HG03045 (cell line): ENCODE results near the gene UBL3.

ENCODE experiments used
- ATAC-seq: cut with Tn5 transposase; IDR thresholded peaks from one replicate; pipeline ENCODE4 v1.9.1; 2021; ENCODE audit warnings: mild to moderate bottlenecking, moderate library complexity; ENCODE audit not compliant: unreplicated experiment

UBL3 gene

DNA sequence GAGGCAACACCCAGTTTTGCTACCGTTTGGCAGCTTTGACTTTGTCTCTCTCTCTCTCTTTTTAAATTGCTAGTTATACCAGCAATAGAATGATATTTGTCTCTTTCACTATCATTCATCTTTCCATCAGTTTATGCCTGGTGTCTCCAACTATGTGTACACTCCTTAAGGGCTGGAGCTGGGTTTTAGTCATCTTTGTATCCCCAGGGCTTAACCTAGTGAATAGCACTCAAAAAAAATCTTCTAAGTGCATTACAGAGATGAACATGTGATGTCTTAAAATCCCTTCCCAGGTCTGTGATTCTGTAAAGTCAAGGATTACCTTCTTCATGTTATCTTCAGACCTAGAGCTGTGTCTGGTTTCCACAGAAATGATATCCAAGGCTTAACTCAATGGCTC is 7.8 kb upstream of the UBL3 start:
- ATAC-seq: no peak

GRCh38 chr13:29857085-29857484 is 6.7 kb upstream of the UBL3 start:
- no peak for ATAC-seq

GRCh38 chr13:29856426-29856825 is 6.0 kb upstream of the UBL3 start:
- no peak for ATAC-seq

- ATAC-seq: no peak
Measured at GRCh38 chr13:29855784-29856183, 5.4 kb upstream of the UBL3 start.

DNA sequence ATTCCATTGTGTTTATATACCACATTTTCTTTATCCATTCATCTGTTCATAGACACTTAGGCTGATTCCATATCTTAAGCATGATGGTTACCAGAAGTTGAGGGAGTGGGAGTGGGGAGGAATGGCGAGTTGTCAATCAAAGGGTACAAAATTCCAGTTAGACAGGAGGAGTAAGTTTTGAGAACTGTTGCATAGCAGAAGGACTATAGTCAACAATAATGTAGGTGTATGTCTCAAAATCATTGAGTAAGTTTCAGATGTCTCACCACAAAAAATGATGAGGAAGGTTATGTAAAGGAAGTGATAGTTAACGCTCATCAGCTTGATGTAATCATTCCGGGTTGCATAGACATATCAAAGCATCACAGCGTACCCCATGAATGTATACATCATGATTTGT is 4.6 kb upstream of the UBL3 start:
- no peak for ATAC-seq

DNA sequence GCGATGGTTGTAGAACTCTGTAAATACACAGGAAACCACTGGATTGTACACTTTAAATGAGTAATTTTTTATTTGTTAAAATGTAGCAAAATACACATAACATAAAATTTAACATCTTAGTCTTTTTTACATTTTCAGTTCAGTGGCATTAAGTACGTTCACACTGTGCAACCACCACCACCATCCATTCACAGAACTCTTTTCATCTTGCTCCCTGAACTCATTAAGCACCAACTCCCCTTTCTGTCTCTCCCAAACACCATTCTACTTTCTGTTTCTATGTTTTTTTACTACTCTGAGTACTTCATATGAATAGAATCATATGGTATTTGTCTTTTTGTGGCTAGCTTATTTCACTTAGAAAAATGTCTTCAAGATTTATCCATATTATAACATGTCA is 2.7 kb upstream of the UBL3 start:
- ATAC-seq: no peak

- no peak for ATAC-seq
Measured at GRCh38 chr13:29852472-29853054, 2.1 kb upstream of the UBL3 start.

- peak; percentile 34 for ATAC-seq
Measured at GRCh38 chr13:29849731-29850212, 645 bp downstream of the UBL3 start.

- no peak for ATAC-seq
Measured at GRCh38 chr13:29849071-29849631, 1.3 kb downstream of the UBL3 start.

DNA sequence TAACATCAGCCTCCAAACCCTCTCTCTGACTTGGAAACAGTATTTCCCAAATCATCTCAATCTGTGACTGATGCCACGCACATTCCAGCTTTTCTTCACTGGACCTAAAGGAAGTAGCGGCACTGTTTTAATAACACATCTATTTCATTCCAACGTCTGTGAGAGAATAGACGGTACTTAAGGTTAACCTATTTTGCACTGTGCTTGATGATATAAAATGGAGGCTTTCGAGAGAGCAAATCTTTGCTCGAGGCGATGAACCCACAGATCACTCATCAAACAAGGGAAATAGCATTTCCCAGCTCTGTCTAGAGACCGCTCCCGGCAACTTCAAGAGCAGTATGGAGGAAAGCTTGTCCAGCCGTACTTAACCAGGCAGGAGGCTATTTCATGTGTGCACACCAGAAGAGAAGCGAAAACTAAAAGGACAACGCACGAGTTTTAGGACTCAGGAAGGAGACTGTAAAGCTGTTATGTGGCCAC is 2.9 kb downstream of the UBL3 start:
- ATAC-seq: no peak

GRCh38 chr13:29846475-29847256 is 3.8 kb downstream of the UBL3 start:
- ATAC-seq: no peak

- no peak for ATAC-seq
Measured at GRCh38 chr13:29845440-29846056, 4.9 kb downstream of the UBL3 start.

- no peak for ATAC-seq
Measured at GRCh38 chr13:29844441-29844840, 6.0 kb downstream of the UBL3 start.

DNA sequence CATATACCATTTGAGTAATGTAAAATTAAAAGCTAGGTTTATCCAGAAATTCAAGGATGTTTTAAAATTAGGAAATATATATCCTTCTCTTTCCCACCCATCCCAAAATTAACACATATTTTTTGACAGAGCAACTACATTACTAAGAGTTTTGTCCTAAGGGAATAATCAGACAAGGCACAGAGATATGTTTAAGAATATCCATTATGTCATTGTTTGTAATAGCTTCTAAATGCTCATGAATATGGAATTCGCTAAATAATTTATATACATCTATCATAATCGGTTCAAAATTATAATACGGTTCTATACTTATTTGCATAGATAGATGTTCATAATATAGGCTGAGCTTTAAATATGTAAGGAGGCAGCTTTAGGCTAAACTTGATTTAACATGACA is 9.8 kb downstream of the UBL3 start:
- ATAC-seq: no peak

- no peak for ATAC-seq
Measured at GRCh38 chr13:29835280-29836061, 14.9 kb downstream of the UBL3 start.

DNA sequence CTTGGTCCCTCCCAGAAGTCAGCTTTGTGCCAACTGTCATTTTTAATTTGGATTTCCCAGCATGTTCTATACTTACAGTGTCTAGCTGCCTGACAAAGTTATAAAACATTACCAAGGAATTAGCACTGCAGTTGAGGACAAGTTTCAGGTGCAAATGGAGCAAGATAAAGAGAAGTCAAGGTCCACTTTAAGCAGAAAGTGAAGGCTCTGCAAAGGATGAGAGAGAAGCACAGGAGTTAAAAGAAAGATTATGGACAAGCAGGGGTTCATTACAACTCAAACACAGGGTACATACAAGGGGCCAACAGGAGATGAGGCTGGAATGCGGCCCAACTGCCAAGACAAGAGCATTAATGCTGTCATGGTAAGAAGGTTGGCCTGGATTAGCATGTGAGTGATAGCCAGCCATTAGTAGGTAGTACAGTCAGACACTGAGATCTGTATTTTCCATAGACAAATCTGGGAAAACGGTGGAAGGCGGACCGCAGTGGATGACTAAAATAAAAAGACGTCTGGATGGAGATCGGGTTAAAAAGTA is 17.6 kb downstream of the UBL3 start:
- ATAC-seq: no peak

- no peak for ATAC-seq
Measured at GRCh38 chr13:29830000-29830399, 20.4 kb downstream of the UBL3 start.

DNA sequence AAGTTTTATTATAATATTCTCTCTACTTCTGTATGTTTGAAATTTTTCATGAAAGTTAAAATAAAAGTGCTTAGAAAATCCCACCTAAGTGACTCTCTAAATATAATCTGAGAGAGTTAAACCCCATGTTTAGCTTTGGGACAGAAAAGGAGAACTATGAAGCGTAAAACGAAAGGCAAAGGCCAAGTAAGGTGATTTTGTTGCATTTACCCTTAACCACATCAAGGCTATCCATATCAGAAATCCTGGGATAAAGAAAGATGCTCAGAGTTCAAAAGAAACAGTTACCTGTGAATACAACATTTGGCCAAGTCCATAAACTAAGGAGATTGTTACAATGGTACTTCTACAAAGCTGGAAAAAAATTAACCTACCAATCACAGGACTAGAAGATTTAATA is 31.3 kb downstream of the UBL3 start:
- no peak for ATAC-seq

DNA sequence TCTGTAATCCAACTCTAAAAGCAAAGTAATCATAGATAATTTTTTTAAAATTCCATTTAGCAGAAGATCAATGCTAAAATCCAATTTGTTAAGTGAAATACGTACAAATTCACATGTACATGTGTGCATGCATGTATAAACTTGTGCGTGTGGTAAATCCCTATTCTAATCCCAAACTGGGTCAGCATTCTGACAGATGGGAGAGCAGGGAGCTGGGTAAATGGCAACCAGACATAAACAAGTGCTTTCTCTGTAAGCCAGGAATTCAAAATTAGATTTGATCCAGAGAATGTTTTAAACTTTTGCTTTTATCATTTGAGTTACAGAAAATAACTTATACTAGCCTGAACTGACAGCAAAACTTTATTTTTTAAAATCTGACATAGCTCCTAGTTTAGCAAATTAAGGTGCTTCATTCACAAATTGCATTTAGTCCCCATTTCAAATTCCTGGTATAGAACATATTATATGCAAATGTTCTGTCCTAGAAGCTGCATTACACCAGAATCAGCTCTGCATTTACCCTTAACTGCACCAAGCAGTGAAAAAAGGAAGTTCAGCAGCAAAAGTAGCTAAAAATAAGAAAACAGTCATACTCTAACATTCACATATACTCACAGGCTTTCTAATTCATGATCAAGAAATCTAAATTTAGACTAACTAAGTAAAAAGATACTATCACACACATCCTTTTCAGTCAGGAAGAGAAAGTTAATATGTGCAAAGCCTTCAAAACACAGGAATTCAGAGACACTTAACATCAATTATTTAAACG is 32.6 kb downstream of the UBL3 start:
- ATAC-seq: peak; percentile 90

- no peak for ATAC-seq
Measured at GRCh38 chr13:29816715-29817114, 33.7 kb downstream of the UBL3 start.
